Right renal cortex interstitium (tissue), 3 donors: ENCODE measurements around the gene ADRB1. TPM values are rescaled to one million over a fixed set of nuclear protein-coding genes. Genes with fewer than 3 reads are reported as not detected.

Source experiments
- DNase-seq, 3 donors: peaks; one replicate each; pipeline ENCODE4 v3.0.0-alpha.2; 2013; ENCODE audit warnings: low read depth in 3 of 3, low spot score in 2 of 3
- polyA plus RNA-seq, 3 donors: library from polyadenylated mRNA; unstranded; fragments of 120-200 nt; gene quantifications; one replicate each; pipeline ENCODE4 v1.2.1, GENCODE V29; 2013; ENCODE audit not compliant: insufficient read length in 3 of 3

ADRB1 gene
- polyA plus RNA-seq = under 1 TPM; 0.06 to 0.10 (median 0.07) TPM

DNA sequence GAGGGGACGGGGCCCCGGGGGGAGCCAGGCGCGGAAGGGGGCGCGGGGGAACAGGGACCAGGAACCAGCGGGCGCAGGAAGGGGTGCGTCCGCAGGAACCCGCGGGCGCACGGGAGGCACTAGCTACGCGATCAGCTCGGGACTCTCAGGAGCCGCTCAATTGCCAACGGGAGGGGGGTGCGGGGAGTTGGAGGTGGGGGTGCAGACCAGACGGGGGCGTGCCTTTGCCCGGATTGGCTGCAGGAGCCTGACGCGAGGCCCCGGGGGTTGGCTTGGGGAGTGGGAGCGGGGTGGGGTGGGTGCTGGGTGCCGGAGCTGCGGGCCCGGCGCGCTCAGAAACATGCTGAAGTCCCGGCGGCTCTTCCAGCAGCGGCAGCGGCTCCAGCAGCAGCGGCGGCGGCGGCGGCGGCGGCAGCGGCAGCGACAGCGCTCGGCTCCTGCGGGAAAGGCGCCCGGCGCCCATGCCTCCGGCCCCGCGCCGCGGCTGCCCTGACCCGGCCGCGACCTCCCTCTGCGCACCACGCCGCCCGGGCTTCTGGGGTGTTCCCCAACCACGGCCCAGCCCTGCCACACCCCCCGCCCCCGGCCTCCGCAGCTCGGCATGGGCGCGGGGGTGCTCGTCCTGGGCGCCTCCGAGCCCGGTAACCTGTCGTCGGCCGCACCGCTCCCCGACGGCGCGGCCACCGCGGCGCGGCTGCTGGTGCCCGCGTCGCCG lies at the start of gene ADRB1:
TSS of gene ADRB1 (plus strand) at position 335 of the 715 bp plus-strand sequence. CDS start at position 602, 267 bp downstream.
- DNase-seq = no peak

DNA sequence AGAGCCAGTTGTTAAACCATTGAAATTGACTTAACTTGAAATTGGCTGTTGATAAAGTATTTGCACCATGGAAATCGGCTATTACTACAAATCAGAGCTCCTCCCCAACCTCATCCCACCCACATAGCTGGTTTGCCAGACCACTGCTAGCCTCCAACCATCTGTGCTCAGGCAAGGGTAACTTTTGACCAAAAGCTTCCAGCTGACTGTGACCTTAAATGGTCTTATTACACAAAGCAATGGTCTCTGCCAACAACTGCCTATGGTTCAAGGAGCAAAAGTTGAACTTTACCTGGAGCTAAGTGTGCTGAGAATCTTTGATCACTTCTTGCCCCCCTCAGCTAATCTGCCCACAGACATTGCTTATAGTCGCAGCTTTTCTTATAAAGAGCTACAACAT lies 48.5 kb upstream of the ADRB1 start:
- no peak for DNase-seq

DNA sequence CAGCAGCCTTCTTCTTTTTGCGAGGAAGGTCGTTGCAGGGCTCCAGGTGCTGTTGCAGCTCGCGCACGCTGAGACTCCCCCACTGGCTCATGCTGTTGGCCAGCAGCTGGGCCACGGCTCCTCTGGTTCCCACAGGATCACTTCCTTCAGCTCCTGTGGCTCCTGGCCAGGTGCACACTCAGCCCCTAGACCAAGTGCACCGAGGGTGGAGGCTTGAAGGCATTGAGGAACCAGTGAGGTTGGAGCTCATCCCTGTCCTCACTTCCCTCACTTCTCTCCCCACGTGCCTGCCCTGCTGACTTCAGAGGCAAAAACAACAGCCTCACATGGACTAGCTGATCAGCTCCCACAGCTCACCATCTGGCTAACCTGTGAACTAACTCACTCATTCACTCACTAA lies 46.2 kb upstream of the ADRB1 start:
- no peak for DNase-seq

DNA sequence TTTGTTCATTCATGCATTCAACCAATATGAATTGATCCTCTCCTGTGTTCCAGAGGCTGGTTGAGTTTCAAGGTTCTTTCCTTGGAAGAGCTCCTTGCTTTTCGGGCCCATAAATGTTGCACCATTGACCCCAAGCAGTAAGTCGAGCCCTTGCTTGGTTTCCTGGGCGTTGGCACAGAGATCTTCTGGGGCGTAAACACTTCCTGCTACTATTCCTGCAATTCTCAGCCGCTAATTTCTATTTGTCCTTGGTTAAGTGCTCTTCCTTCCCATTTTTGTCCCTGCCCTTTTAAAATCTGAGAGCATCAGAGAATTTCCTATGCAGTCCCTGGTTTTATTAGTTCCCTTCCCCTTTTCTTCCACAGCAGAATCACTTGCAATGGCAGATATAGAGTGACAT lies 44.1 kb upstream of the ADRB1 start:
- no peak for DNase-seq

DNA sequence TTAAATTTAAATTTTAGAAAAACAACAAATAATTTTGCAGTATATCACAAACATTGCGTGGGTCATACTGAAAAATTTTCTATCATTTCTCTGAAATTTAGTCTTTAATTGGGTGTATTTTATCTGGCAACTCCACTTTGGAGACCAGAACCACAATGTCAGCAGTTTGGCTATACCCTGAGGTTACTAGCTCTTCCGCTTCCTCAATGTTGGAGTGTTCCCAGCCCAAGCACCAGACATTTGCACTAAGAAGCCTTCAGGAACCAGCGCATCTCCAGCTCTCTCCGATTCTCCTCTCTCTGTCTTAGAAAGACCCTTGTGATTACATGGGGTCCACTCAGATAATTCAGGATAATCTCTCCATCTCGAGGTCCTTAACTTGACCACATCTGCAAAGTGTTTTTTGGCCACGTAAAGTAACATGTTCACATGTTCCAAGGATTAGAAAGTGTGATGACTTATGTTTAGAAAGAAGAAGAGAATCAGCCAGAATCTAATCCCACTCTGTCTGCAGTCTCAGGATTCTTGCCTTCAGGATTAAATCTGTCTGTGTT lies 43.1 kb upstream of the ADRB1 start:
- no peak for DNase-seq

DNA sequence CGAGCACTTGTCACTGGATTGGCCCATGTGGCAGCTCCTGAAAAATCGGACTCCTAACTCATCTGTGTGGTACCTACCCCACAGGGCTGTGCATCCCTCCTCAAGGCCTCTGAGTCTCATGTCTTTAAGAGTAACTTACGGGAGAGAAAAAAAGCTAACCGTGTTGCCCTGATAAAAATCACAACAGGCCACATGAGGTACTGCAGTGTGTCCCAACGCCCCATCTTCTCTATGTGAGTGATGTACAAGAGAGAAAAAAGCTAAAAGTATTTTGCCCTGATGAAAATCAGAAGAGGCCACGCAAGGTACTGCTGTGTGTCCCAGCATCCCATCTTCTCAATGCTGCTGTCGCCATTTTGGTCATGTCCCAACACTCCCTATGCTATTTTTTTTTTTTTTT lies 41.2 kb upstream of the ADRB1 start:
- DNase-seq = no peak

DNA sequence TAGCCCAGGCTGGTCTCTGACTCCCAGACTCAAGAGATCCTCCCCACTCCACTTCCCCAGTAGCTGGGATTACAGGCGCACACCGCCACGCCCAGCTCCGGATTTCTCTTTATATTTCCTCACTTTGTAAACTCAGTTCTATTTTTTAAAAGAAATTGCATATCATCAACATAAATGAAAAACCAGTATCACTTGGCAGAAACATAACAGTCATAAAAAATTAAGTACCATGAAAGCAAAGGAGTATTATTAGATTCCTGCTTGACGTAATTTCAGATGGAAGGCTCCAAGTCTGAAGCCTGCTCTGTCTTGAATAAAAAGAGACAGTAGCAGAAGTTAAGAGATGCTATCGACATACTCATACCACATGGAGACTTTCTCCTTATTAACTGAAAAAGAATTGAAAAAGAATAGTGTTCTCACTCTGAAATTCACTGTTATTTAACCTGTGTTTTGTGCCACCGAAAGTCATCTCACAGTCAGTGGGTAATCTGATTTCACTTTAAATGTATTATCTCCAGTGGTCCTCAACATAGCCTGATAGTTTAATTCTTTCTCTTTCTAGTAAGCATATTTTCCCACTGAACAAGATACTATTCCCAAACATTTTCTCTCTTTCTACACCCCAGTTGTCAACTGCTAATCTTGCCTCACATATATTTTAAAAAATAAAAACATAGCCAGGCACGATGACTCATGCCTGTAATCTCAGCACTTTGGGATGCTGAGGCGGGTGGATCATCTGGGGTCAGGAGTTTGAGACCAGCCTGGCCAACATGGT lies 40.3 kb upstream of the ADRB1 start:
- DNase-seq = no peak

DNA sequence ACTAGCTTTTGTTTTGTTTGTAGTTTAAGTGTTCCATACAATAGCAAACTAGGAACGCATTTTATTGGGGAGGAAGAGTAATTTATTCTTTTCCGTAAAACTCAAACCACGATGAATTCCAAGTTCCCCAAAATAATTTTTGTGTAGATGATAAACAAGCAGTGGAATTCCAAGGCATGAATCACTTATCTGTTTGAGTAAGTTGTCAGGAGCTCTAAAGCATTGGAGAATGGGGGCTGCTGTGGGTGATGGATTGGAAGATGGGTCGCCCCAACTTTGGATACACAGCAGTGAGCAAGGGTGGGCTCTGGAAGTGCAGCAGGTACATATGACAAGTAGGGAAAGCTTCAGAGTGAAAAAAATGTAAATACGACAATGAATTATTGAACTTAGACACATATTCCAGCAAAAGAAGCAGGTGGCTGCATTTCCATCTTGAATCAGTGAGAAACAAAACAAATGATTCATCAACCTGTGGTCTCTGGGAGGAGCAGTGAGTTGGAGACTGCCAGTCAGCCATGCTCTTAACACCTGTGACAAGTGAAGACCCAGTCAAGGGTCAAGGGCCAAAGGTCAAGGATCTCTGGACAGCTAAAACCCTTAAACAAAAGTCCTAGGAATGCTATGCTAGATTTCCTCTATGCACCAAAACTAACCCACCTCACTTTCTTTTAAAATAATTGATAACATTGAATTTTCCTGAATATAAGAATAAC lies 34.2 kb upstream of the ADRB1 start:
- DNase-seq = no peak

DNA sequence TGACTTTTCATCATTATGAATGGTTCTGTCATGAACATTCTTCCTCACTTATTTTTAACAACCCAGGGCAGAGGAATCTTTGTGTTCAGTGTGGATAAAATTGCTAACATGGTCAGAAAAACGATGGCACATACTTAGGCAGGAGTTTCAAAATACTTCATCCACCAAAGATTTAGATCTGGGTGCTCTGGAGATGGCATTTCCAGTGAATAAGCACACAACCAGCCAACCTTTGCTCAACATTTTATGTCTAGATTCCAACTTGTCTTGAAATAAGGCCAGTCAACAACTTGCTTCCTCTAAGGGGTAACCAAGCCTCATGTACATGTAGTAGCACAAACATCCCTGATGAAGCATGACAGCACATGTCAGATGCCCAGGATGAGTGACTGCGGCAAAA lies 33.4 kb upstream of the ADRB1 start:
- DNase-seq = no peak

DNA sequence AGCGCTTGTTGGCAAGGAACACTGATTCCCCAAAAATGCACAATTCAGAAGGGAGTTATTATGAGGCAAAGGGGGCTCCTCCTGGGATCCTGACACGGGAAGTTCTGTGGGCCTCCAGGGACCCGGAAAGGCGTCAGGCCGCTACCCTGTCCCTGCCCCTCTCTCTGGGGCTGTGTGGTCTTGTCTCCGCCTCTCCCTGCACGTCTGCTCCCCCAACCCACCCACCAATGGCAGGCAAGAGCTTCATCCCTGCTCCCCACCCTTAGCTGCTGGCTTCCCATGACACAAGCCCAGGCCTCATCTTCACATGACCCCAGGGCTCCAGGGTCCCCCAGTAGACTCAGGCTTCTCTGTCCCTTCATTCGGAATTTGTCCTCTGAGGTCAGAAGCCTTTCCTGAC lies 31.0 kb upstream of the ADRB1 start:
- DNase-seq = no peak

DNA sequence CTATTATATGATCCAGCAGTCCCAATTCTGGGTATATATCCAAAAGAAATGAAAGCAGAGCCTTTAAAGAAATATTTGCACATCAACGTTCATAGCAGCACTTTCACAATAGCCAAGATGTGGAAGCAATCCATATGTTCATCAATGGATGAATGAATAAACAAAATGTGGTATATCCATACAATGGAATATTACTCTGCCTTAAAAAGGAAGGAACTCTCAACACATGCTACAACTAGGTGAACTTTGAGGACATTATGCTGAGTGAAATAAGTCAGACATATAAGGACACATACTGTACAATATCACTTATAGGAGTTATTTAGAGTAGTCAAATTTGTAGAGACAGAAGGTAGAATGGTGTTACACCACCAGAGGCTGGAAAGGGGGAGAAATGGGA lies 28.0 kb upstream of the ADRB1 start:
- DNase-seq = no peak

DNA sequence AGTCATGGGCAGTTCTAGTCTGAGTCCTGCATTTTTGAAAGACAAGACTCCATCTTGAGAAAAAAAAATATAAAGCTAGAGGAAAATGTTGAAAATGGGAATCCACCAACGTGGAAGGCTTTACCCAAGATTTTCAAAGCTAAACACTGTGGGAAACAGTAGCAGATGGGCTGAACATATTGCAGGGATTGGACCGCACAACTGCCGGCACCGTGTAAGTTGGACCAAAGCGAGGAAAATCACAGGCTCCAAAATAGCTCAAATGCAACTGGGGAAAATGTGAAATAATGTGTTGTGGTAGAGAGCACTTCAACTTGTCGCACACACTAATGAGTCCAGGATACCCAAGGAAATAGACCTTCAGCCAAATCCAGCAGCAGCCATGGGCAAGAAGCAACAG lies 26.4 kb upstream of the ADRB1 start:
- no peak for DNase-seq

DNA sequence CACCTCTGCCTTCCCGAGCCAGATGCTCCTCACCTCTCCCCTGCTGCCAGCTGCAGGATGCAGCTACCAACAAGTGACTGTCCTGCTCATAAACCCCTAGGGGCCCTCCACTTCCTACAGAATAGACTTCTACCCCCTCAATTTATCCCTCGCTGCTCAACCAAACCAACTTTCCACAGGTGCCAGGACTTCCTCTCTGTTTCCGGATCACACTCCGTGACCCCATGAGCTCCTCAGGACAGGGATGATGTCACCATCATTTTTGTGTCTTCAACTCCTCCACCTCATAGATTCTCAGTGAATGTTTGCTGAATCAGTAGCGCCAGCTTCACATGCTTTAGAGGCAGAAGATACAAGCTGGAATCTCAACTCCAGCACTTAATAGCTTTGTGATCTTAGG lies 25.8 kb upstream of the ADRB1 start:
- no peak for DNase-seq

DNA sequence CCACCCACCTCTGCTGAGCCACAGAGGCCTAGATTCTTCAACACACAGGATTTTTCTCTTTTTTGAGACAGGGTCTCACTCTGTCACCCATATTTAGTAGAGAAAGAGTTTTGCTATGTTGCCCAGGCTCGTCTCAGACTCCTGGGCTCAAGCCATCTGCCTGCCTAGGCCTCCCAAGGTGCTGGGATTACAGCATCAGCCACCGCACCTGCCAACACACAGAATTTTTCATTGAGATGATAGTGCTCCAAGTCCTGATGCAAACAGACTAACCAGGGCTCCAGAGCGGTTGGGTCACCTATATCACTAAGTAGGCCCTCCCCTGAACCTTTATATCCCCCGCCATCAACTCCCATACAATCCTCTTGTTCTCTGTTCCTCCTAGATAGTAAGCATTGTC lies 24.4 kb upstream of the ADRB1 start:
- no peak for DNase-seq

DNA sequence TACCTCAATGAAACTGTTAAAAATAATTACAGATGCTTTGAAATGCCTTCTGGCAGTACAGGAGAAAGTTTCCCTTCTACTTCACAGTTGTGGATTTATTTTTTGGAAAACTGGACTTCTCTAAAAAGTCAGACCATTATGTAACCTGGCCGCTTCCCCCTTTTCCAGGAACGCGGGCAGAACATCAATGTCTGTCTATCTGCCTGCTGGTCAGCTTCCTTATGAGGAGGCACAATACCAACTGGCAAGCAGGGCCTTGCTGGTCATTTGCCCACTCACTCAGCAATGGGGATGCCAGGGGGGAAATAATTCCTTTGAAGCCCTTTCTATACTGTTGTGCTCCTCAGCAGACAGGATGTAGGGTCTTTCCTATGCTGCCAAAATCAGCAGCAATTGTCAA lies 22.5 kb upstream of the ADRB1 start:
- DNase-seq = no peak

DNA sequence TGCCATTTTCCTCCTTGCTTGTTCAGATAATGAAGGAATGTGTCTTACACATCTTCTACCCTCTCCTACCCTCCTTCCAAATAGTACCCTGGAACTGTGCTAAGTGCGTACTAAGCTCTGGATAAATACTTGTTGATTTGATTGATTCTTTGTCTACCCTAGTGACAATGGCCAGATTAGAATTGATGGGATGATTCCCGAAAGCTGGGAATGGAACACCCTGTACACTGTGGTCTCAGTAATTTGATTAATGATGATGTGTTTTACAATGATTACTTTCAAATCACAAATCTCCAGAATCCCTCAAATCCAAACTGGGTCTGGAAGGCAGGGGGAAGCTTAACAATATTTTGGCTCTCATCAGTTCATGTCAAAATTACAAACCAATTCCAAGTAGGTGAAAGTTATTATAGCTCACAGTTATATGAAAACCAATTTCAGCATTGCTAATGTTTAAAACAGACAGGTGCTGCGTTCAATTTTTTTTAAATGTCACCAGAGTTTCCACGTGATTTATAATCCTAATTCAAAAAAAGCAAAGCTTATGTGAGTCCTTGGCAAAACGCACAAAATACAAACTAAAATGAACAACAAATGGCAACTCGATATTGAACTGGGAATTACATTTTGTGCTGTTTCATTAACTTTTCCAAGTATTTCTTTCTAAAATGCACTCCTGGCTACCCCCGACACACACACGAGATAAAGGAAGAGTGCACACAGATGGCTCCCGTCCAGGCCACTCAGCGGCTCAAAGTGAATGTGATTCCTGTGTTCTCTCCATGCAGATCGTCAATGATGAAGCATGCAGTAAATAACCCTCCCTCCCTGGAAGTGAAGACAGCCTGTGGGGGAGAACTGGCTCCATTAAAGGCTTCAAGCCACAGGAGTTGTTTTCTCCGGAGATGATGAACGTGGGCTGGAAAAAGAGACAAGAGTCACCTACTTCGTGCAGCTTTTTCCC lies 21.7 kb upstream of the ADRB1 start:
- DNase-seq = no peak

DNA sequence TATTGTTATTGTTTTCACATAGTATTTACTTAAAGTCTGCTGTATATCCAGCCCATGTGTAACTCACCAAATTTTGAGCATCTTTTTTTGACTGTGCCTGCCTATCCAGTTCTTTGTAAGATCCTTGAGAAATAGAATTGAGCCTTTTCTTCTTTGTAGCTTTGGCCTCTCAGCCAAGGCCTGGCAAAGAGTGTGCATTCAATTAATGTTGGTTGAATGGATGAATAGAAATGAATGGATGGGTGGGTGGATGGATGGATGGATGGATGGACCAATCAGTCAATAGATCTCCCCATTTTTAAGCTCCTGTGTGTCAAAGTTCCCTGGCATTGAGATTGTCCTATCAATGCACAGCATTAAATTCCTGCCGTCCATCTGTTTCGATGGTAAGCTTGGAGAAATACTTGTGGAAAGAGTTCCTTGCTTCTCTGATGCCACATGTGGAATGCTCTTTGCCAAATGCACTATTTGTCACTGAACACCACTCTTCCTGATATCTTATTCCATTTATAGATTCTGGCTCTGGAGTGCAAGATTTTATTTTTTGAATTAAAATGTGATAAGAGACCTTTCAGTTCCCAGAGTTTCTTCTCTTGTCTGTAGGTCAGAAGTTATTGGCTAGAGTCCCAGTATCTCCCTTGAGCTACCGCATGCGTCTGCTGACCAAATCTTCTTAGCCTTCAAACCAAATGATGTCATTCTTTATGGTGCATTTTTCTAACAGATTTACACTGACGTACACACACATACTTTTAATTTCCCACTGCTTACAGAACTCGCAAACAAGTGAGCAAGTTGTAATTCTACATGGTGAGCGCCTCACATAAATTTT lies 20.7 kb upstream of the ADRB1 start:
- no peak for DNase-seq

DNA sequence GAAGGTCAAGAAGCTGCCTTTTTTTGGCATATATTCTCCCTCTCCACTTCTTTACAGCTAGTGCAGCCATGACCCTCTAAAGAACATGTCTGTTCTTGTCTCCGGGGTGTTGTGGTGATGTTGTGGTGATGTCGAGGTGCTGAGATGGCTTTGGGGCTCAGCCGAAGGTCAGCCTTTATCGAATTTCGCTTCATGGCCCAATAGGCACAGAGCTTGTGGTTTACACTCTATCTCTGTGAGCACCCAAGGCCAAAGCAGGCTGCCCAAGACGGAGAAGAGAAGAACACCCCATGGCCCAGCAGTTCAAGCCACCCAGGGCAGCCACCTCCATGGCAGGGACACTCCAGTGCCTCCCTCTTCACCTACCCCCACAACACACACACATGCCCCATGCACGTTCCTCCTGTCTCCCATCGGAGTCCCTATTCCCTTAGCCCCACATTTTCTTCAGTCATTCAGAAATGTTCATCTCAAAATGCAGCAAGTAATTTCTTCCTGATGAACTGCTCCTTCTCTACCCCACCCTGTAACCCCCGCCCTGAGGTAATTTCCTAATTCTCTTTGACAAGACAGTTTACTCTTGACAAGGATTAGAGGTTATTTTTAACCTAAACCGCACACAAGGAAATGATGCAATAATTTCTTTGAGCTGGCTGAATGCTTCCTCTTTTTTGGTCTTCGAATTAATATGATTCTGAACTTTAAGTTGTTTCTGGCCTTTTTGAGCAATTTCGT lies 18.6 kb upstream of the ADRB1 start:
- no peak for DNase-seq
